ENCODE results near the gene WTAP. TPM values are rescaled to one million over a fixed set of nuclear protein-coding genes. Genes with fewer than 3 reads are reported as not detected.
A peak's percentile ranks its signal among the peaks of the same experiment; 100 is the strongest.

WTAP gene
- total and polyA plus RNA-seq, 2 of the 8 experiments (the other 6 are each of a cell fraction or from before 2014, with no cell fraction given), result 32.6 to 120 TPM

- TF ChIP-seq CHD7 (IDR thresholded peaks at IDR 0.05; ENCODE audit: insufficient replicate concordance, low read length) (no peak), NANOG (IDR thresholded peaks at IDR 0.05; ENCODE audit: insufficient read depth, low read depth, low read length, poor library complexity, severe bottlenecking) (no peak), SP2 (IDR thresholded peaks at IDR 0.05; ENCODE audit: low read length) (peak; percentile 36; the same call in 1 of the 2 replicates), KDM5A (IDR thresholded peaks at IDR 0.05; ENCODE audit: low read length) (no peak; the same call in 1 of the 2 replicates), TAF7 (optimal IDR thresholded peaks at IDR 0.05; ENCODE audit: borderline replicate concordance, low read depth, low read length) (peak; percentile 64), SAP30 (IDR thresholded peaks at IDR 0.05; ENCODE audit: insufficient read depth, insufficient replicate concordance, low read length) (peak; percentile 92), ASH2L (IDR thresholded peaks at IDR 0.05; ENCODE audit: low read length) (peak; percentile 80), BCL11A (IDR thresholded peaks at IDR 0.05; ENCODE audit: low read depth in 2 of 2, low read length in 2 of 2) (no peak), KDM4A (IDR thresholded peaks at IDR 0.05; ENCODE audit: low read depth, low read length, severe bottlenecking) (peak; percentile 27), CREB1 (IDR thresholded peaks at IDR 0.05) (peak; percentile 61)
Observed at GRCh38 chr6:159761873-159762680, 34.8 kb downstream of the WTAP start, which contains the start of gene ACAT2 (continued).
